Smooth muscle cell (in vitro differentiated cells): ENCODE results near the gene DOCK4. TPM values are rescaled to one million over a fixed set of nuclear protein-coding genes. Genes with fewer than 3 reads are reported as not detected.

Experiments used
- DNase-seq: peaks from one replicate; lab custom pipeline; 2025; ENCODE audit not compliant: unreplicated experiment; lab: John Stamatoyannopoulos, UW
- H2AFZ ChIP-seq: fragments of 200-600 bp; sonication (generic); 2 replicates; pipeline ENCODE4 v1.6.0; 2016; ENCODE audit warnings: antibody characterized with exemption, low read depth, mild to moderate bottlenecking
- H3F3A ChIP-seq: fragments of 200-600 bp; sonication (generic); 2 replicates; pipeline ENCODE4 v1.6.0; 2017; ENCODE audit warnings: antibody characterized with exemption, low read depth
- H3K27ac ChIP-seq: fragments of 200-600 bp; sonication (generic); 2 replicates; pipeline ENCODE4 v1.5.1; 2016; ENCODE audit warnings: low read depth, mild to moderate bottlenecking
- H3K27me3 ChIP-seq: fragments of 200-600 bp; sonication (generic); 2 replicates; pipeline ENCODE4 v1.6.1; 2016; ENCODE audit warnings: low read depth, mild to moderate bottlenecking
- H3K36me3 ChIP-seq: fragments of 200-600 bp; sonication (generic); 2 replicates; pipeline ENCODE4 v1.5.1; 2016; ENCODE audit warnings: low read depth
- H3K4me1 ChIP-seq: fragments of 200-600 bp; sonication (generic); 2 replicates; pipeline ENCODE4 v1.5.1; 2016; ENCODE audit warnings: low read depth
- H3K4me2 ChIP-seq: fragments of 200-600 bp; sonication (generic); 2 replicates; pipeline ENCODE4 v1.6.0; 2016; ENCODE audit warnings: mild to moderate bottlenecking
- H3K4me3 ChIP-seq: fragments of 200-600 bp; sonication (generic); 2 replicates; pipeline ENCODE4 v1.5.1; 2016; ENCODE audit warnings: mild to moderate bottlenecking
- H3K79me2 ChIP-seq: fragments of 200-600 bp; sonication (generic); 2 replicates; pipeline ENCODE4 v1.6.0; 2016; ENCODE audit warnings: low read depth, mild to moderate bottlenecking
- H3K9ac ChIP-seq: fragments of 200-600 bp; sonication (generic); 2 replicates; pipeline ENCODE4 v1.6.0; 2016; ENCODE audit warnings: low read depth
- H3K9me3 ChIP-seq: fragments of 200-600 bp; sonication (generic); replicated peaks from 2 replicates; pipeline ENCODE4 v1.5.1; 2016; ENCODE audit warnings: low read depth
- H4K20me1 ChIP-seq: fragments of 200-600 bp; sonication (generic); 2 replicates; pipeline ENCODE4 v1.6.0; 2016; ENCODE audit warnings: low read depth
- CTCF ChIP-seq: fragments of 200-600 bp; sonication (generic); IDR thresholded peaks from 2 replicates; pipeline ENCODE4 v1.5.1; 2017; ENCODE audit warnings: borderline replicate concordance, mild to moderate bottlenecking, antibody characterized with exemption; ENCODE audit not compliant: insufficient read depth, poor library complexity, severe bottlenecking
- WGBS: methylation state at CpG from one replicate; pipeline ENCODE4 v1.1.7; 2016; ENCODE audit warnings: low lambda C conversion rate; 5-methylcytosine and 5-hydroxymethylcytosine counted together
- polyA plus RNA-seq: library from polyadenylated mRNA; unstranded; fragments of >200 nt; fragmentation: Nextera tagmentation; extraction: Ambion mirVana; gene quantifications from 2 replicates; pipeline ENCODE4 v1.2.1, GENCODE V29; 2016
- total RNA-seq: library from RNA; depleted of rRNA; stranded (reverse); fragments of >200 nt; gene quantifications from 2 replicates; pipeline ENCODE4 v1.2.3, GENCODE V29; 2014

Gene DOCK4
- total and polyA plus RNA-seq, 2 experiments from 2014 or later = 7.4 to 20.5 TPM

GRCh38 chr7:111732923-111733322 lies 473.3 kb downstream of the DOCK4 start:
- H3K9ac ChIP-seq = no peak overlapping the region
- no peaks in the 10 kb centered on the region for H3K79me2 ChIP-seq
- H4K20me1 ChIP-seq = no peaks in the 10 kb centered on the region
- H3K27ac ChIP-seq = no peak overlapping the region
- H3F3A ChIP-seq = no peaks in the 10 kb centered on the region
- no peaks in the 10 kb centered on the region for H3K36me3 ChIP-seq
- no peak overlapping the region for H3K4me2 ChIP-seq
- H2AFZ ChIP-seq = no peak overlapping the region
- 97% methylated on average over 4 of the region's 4 CpGs for WGBS
- no peaks in the 10 kb centered on the region for H3K9me3 ChIP-seq
- DNase-seq = no peak
- no peaks in the 10 kb centered on the region for H3K4me1 ChIP-seq
- H3K27me3 ChIP-seq = no peaks in the 10 kb centered on the region
- no peak overlapping the region for H3K4me3 ChIP-seq
- TF ChIP-seq CTCF = no peak

- 92% methylated on average over 13 of the region's 13 CpGs for WGBS
- no peak overlapping the region for H3K4me2 ChIP-seq
- H3K4me1 ChIP-seq = no peaks in the 10 kb centered on the region
- H2AFZ ChIP-seq = no peak overlapping the region
- peak; percentile 23 for TF ChIP-seq CTCF
- H3K9me3 ChIP-seq = no peaks in the 10 kb centered on the region
- H3K27me3 ChIP-seq = no peaks in the 10 kb centered on the region
- H4K20me1 ChIP-seq = no peaks in the 10 kb centered on the region
- no peaks in the 10 kb centered on the region for H3K36me3 ChIP-seq
- H3K27ac ChIP-seq = no peak overlapping the region
- H3K79me2 ChIP-seq = no peaks in the 10 kb centered on the region
- no peak overlapping the region for H3K4me3 ChIP-seq
- H3F3A ChIP-seq = no peaks in the 10 kb centered on the region
- no peak for DNase-seq
- H3K9ac ChIP-seq = no peak overlapping the region
These were observed 475.5 kb downstream of the DOCK4 start for GRCh38 chr7:111730476-111731300.

- Histone ChIP-seq H3K9ac (no peak overlapping the region), H3K27me3 (no peaks in the 10 kb centered on the region), H3K36me3 (no peaks in the 10 kb centered on the region), H3K9me3 (no peaks in the 10 kb centered on the region), H2AFZ (no peak overlapping the region), H3K4me2 (no peak overlapping the region), H4K20me1 (no peaks in the 10 kb centered on the region), H3K79me2 (no peaks in the 10 kb centered on the region), H3K4me1 (no peaks in the 10 kb centered on the region), H3F3A (no peaks in the 10 kb centered on the region), H3K27ac (no peak overlapping the region), H3K4me3 (no peak overlapping the region)
- 97% methylated on average over 6 of the region's 6 CpGs for WGBS
- no peak for DNase-seq
- TF ChIP-seq CTCF = no peak
These were observed 476.1 kb downstream of the DOCK4 start for GRCh38 chr7:111730057-111730456.

- 94% methylated on average over 7 of the region's 7 CpGs for WGBS
These were observed 476.7 kb downstream of the DOCK4 start for GRCh38 chr7:111729483-111729882.

More at GRCh38 chr7:111729483-111729882, 476.7 kb downstream of the DOCK4 start:
- Histone ChIP-seq H3K4me1 (no peaks in the 10 kb centered on the region), H3K36me3 (no peaks in the 10 kb centered on the region), H3K4me3 (no peak overlapping the region), H3K9me3 (no peaks in the 10 kb centered on the region), H3K27me3 (no peaks in the 10 kb centered on the region), H3F3A (no peaks in the 10 kb centered on the region), H2AFZ (no peak overlapping the region), H3K27ac (no peak overlapping the region), H3K4me2 (no peak overlapping the region), H4K20me1 (no peaks in the 10 kb centered on the region), H3K9ac (no peak overlapping the region), H3K79me2 (no peaks in the 10 kb centered on the region)
- no peak for TF ChIP-seq CTCF
- DNase-seq = no peak
